ENCODE measurements around the gene FCHSD2.

The FCHSD2 gene

GRCh38 chr11:72802822-72803221 is 339.3 kb downstream of the FCHSD2 start (continued):
- TF ChIP-seq MEIS1 (CRISPR knock-in tag; IDR thresholded peaks at IDR 0.05; ENCODE audit: borderline replicate concordance) = no peak

- Histone ChIP-seq H3K9me3 (ENCODE audit: control insufficient read depth, insufficient read depth, low read depth, low read length) (no peaks in the 10 kb centered on the region), H3K4me3 (ENCODE audit: low read depth, low read length) (no peak overlapping the region), H3K27ac (ENCODE audit: extremely low read depth, low read depth, low read length) (no peak overlapping the region), H3K4me1 (ENCODE audit: control insufficient read depth, insufficient read depth, low read length) (no peaks in the 10 kb centered on the region), H3K36me3 (ENCODE audit: control insufficient read depth in 2 of 2, insufficient read depth in 1 of 2, low read length in 2 of 2) (no peaks in the 10 kb centered on the region)
- POLR2A ChIA-PET = interaction anchor here (1.3 kb wide), 1 partner anchor 17 kb away, joined by 3 read pairs; no protein-coding TSS in a partner anchor
- CTCF ChIA-PET = no interaction called here
- TF ChIP-seq ZNF600 (tag by site-specific recombination; IDR thresholded peaks at IDR 0.05) = no peak
- no peak for TF ChIP-seq ZNF76 (tag by site-specific recombination; IDR thresholded peaks at IDR 0.05; ENCODE audit: borderline replicate concordance, low read depth)
- TF ChIP-seq, protein P1, sequence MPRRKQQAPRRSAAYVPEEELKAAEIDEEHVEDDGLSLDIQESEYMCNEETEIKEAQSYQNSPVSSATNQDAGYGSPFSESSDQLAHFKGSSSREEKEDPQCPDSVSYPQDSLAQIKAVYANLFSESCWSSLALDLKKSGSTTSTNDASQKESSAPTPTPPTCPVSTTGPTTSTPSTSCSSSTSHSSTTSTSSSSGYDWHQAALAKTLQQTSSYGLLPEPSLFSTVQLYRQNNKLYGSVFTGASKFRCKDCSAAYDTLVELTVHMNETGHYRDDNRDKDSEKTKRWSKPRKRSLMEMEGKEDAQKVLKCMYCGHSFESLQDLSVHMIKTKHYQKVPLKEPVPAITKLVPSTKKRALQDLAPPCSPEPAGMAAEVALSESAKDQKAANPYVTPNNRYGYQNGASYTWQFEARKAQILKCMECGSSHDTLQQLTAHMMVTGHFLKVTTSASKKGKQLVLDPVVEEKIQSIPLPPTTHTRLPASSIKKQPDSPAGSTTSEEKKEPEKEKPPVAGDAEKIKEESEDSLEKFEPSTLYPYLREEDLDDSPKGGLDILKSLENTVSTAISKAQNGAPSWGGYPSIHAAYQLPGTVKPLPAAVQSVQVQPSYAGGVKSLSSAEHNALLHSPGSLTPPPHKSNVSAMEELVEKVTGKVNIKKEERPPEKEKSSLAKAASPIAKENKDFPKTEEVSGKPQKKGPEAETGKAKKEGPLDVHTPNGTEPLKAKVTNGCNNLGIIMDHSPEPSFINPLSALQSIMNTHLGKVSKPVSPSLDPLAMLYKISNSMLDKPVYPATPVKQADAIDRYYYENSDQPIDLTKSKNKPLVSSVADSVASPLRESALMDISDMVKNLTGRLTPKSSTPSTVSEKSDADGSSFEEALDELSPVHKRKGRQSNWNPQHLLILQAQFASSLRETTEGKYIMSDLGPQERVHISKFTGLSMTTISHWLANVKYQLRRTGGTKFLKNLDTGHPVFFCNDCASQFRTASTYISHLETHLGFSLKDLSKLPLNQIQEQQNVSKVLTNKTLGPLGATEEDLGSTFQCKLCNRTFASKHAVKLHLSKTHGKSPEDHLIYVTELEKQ (tag by site-specific recombination; IDR thresholded peaks at IDR 0.05; ENCODE audit: borderline replicate concordance) = no peak
- TF ChIP-seq GLIS1 (tag by site-specific recombination; IDR thresholded peaks at IDR 0.05) = no peak
Measured at GRCh38 chr11:72799441-72799840, 342.7 kb downstream of the FCHSD2 start.

- no peak overlapping the region for H3K27ac ChIP-seq (ENCODE audit: extremely low read depth, low read depth, low read length)
- H3K4me1 ChIP-seq (ENCODE audit: control insufficient read depth, insufficient read depth, low read length) = no peaks in the 10 kb centered on the region
- H3K9me3 ChIP-seq (ENCODE audit: control insufficient read depth, insufficient read depth, low read depth, low read length) = no peaks in the 10 kb centered on the region
- TF ChIP-seq ZNF501 (tag by site-specific recombination; IDR thresholded peaks at IDR 0.05) = no peak
- peak; percentile 10; the same call in 1 of the 2 replicates for TF ChIP-seq SP3 (tag by site-specific recombination; IDR thresholded peaks at IDR 0.05)
- CTCF ChIA-PET = interaction anchor here (0.6 to 1.1 kb wide), 3 partner anchors 26 to 537 kb away, joined by 3 to 7 read pairs (median 3); no protein-coding TSS in a partner anchor
- POLR2A ChIA-PET = interaction anchor here (1.3 kb wide), 1 partner anchor 16 kb away, joined by 3 read pairs; no protein-coding TSS in a partner anchor
- H3K36me3 ChIP-seq (ENCODE audit: control insufficient read depth in 2 of 2, insufficient read depth in 1 of 2, low read length in 2 of 2) = no peaks in the 10 kb centered on the region
- H3K4me3 ChIP-seq (ENCODE audit: low read depth, low read length) = no peak overlapping the region
Measured at GRCh38 chr11:72798361-72798760, 343.8 kb downstream of the FCHSD2 start.

DNA sequence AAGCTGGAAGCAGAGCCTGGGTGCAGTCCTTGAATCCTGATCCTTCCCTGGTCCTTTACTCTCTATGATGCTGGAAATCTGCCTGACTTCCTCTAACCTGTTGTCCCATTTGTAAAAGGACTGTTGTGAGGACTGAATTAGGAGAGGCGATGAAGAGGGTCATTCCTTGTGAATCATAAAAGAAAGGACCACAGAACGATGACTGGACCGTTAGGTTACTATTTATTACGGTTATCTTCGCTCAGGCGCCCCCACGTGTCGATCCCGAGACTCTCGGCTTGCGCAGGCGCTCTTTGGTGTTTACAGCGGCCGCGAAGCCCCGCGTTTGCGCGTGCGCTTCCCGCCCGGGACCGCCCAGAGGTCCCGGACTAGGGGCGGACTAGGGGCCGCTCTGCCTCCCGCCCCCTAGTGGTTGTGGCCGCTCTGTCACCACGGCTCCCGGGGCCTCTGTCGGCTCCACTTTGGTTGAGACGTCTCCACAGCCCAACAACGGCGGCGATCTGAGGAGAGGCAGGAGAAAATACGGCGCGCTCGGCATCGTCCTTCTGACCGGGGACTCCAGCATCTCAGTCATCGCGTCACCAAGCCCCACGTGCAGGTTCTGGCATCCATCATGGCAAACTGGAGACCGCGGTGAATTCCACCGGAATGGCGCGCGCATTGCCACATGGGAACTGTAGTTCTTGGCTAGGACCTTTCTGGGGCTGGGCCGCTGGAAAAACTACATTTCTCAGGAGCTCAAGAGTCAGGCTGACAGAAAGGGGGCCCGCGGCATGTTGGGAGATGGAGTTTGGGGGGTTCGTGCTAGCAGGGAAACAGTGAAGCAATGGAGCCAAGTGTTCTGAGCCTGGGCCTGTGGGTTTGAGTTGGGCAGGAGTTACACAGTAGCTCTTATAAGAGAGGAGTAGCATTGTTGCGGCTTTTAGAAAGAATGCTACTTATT is 348.4 kb downstream of the FCHSD2 start, which contains the start of gene STARD10:
Gene STARD10 (minus strand): TSS at position 623 of the 943 bp plus-strand sequence. CDS start 12,866 bp downstream, outside the sequence.
- Histone ChIP-seq H3K4me1 (ENCODE audit: control insufficient read depth, insufficient read depth, low read length) (no peaks in the 10 kb centered on the region), H3K9me3 (ENCODE audit: control insufficient read depth, insufficient read depth, low read depth, low read length) (no peaks in the 10 kb centered on the region), H3K4me3 (ENCODE audit: low read depth, low read length) (peak within 1 kb of the TSS; percentile 96), H3K27ac (ENCODE audit: extremely low read depth, low read depth, low read length) (peak within 1 kb of the TSS; percentile 39; the same call in 1 of the 2 replicates), H3K36me3 (ENCODE audit: control insufficient read depth in 2 of 2, insufficient read depth in 1 of 2, low read length in 2 of 2) (no peaks in the 10 kb centered on the region)
- CTCF ChIA-PET = interaction anchor here (0.6 to 4.0 kb wide), 30 partner anchors 8 to 513 kb away, joined by 3 to 57 read pairs (median 4); no protein-coding TSS in a partner anchor
- POLR2A ChIA-PET = interaction anchor here (0.5 to 2.8 kb wide), 14 partner anchors 9 to 698 kb away, joined by 3 to 12 read pairs (median 4); partner anchors contain the start of gene FCHSD2
- TF ChIP-seq SP2 (tag by site-specific recombination; IDR thresholded peaks at IDR 0.05) (peak; percentile 86), ZNF155 (tag by site-specific recombination; IDR thresholded peaks at IDR 0.05) (no peak), ZNF473 (tag by site-specific recombination; IDR thresholded peaks at IDR 0.05) (no peak), ZNF23 (tag by site-specific recombination; IDR thresholded peaks at IDR 0.05; ENCODE audit: borderline replicate concordance) (no peak), ZNF341 (tag by site-specific recombination; IDR thresholded peaks at IDR 0.05; ENCODE audit: low read depth) (peak; percentile 69), RBAK (tag by site-specific recombination; IDR thresholded peaks at IDR 0.05) (no peak), ZNF623 (tag by site-specific recombination; IDR thresholded peaks at IDR 0.05) (no peak), KLF7 (tag by site-specific recombination; IDR thresholded peaks at IDR 0.05; ENCODE audit: borderline replicate concordance) (0 out of 2 replicates have a peak, but pooled peaks have one; percentile 20), ZNF580 (tag by site-specific recombination; IDR thresholded peaks at IDR 0.05) (0 out of 2 replicates have a peak, but pooled peaks have one; percentile 25), ZNF221 (tag by site-specific recombination; IDR thresholded peaks at IDR 0.05; ENCODE audit: borderline replicate concordance) (no peak), ZNF16 (tag by site-specific recombination; IDR thresholded peaks at IDR 0.05; ENCODE audit: low read depth) (no peak), ZNF670 (tag by site-specific recombination; IDR thresholded peaks at IDR 0.05; ENCODE audit: low read depth) (no peak), ZNF677 (tag by site-specific recombination; IDR thresholded peaks at IDR 0.05) (no peak), ZNF433 (tag by site-specific recombination; IDR thresholded peaks at IDR 0.05; ENCODE audit: low read depth) (no peak)
- TF ChIP-seq, protein P2, sequence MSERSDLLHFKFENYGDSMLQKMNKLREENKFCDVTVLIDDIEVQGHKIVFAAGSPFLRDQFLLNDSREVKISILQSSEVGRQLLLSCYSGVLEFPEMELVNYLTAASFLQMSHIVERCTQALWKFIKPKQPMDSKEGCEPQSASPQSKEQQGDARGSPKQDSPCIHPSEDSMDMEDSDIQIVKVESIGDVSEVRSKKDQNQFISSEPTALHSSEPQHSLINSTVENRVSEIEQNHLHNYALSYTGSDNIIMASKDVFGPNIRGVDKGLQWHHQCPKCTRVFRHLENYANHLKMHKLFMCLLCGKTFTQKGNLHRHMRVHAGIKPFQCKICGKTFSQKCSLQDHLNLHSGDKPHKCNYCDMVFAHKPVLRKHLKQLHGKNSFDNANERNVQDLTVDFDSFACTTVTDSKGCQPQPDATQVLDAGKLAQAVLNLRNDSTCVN (tag by site-specific recombination; optimal IDR thresholded peaks at IDR 0.05) = peak; percentile 75

Data from HEK293 (cell line).